Measurements from ENCODE around the gene NMNAT3.

NMNAT3 gene

DNA sequence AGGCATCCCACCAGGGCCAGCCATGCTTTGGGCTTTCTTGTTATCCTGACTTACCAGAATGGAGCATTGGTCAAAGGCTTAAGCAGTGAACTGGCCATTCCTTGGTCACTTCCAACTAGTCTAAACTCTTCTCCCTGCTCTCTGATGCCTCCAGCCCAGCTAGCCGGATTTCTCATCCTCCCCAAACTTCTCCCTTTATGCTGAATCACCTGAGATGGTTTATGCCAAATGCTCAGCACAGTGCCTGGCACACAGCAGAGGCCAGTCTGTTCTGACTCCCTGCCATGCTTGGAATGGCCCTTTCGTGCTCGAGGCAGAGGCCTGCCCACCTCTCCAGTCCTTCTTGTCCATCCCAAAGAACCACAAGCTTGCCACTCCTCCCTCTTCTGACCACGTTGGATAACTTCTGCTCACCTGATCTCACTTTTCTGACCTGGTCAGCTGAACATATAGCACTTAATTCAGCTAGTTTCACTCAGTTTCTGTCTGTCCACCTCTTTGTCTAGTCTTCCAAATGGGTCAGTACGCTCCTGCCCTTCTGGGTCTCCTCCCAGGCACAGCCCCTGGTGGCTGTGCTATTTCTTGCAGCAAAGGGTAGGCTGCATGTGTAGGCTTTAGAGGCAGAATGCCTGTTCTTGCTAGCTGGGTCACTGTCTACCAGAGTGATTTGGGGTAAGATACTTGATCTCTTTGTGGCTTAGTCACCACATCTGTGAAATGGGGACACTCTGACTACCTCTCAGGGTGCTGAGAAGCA lies 136.1 kb downstream of the NMNAT3 start:
- no peaks in the 10 kb centered on the region for H3K27me3 ChIP-seq (ENCODE audit: control insufficient read depth, insufficient read depth, low read length)
- no peak overlapping the region for H3K4me2 ChIP-seq (ENCODE audit: low read length)
- H3K9ac ChIP-seq: no peak overlapping the region
- no peak overlapping the region for H3K27ac ChIP-seq
- TF ChIP-seq, protein P1, sequence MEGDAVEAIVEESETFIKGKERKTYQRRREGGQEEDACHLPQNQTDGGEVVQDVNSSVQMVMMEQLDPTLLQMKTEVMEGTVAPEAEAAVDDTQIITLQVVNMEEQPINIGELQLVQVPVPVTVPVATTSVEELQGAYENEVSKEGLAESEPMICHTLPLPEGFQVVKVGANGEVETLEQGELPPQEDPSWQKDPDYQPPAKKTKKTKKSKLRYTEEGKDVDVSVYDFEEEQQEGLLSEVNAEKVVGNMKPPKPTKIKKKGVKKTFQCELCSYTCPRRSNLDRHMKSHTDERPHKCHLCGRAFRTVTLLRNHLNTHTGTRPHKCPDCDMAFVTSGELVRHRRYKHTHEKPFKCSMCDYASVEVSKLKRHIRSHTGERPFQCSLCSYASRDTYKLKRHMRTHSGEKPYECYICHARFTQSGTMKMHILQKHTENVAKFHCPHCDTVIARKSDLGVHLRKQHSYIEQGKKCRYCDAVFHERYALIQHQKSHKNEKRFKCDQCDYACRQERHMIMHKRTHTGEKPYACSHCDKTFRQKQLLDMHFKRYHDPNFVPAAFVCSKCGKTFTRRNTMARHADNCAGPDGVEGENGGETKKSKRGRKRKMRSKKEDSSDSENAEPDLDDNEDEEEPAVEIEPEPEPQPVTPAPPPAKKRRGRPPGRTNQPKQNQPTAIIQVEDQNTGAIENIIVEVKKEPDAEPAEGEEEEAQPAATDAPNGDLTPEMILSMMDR (IDR thresholded peaks at IDR 0.05): peak; percentile 6
- H3K79me2 ChIP-seq: peaks cover 5% of the 10 kb centered on the region
- H3K36me3 ChIP-seq (ENCODE audit: control insufficient read depth, insufficient read depth, low read length): no peaks in the 10 kb centered on the region
- no peak overlapping the region for H3K4me3 ChIP-seq (ENCODE audit: low read depth, low read length)
- H3K9me3 ChIP-seq (ENCODE audit: control insufficient read depth, low read length): no peaks in the 10 kb centered on the region
- peaks cover 10% of the 10 kb centered on the region for H3K4me1 ChIP-seq
- no peak overlapping the region for H2AFZ ChIP-seq

GRCh38 chr3:139540651-139541531 lies 136.9 kb downstream of the NMNAT3 start:
- TF ChIP-seq, protein P1 (IDR thresholded peaks at IDR 0.05): no peak
- H3K27ac ChIP-seq: no peak overlapping the region

DNA sequence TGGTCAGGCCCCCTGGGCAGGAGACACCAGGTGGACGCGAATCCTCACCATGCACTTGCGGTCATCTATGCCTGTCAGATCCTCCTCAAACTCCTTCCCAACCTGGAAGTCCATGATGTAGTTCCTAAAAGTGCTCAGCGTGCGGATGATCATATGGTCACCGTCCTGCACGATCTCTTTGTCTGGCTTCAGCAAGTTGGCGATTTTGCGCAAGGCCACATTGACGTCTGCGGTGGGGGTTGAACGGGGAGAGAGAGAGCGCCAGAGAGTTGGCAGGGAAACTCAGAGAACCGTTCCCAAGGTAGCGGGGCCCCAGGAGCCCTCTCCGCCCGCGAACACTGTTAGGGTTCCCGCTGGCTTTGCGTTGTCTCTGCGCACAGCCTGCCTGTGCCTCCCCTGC lies 139.0 kb downstream of the NMNAT3 start:
- Histone ChIP-seq H3K4me2 (ENCODE audit: low read length) (peak overlapping the region; percentile 63), H3K4me3 (ENCODE audit: low read depth, low read length) (peak overlapping the region; percentile 58), H3K4me1 (peaks cover 32% of the 10 kb centered on the region), H3K27ac (no peak overlapping the region), H3K27me3 (ENCODE audit: control insufficient read depth, insufficient read depth, low read length) (no peaks in the 10 kb centered on the region), H3K36me3 (ENCODE audit: control insufficient read depth, insufficient read depth, low read length) (no peaks in the 10 kb centered on the region), H3K79me2 (peaks cover 5% of the 10 kb centered on the region), H3K9me3 (ENCODE audit: control insufficient read depth, low read length) (no peaks in the 10 kb centered on the region), H2AFZ (peak overlapping the region; percentile 99), H3K9ac (no peak overlapping the region)
- TF ChIP-seq, protein P1 (IDR thresholded peaks at IDR 0.05): no peak

More at GRCh38 chr3:139540651-139541531, 136.9 kb downstream of the NMNAT3 start:
- Histone ChIP-seq H3K79me2 (peaks cover 5% of the 10 kb centered on the region), H3K9ac (no peak overlapping the region), H3K4me1 (peaks cover 13% of the 10 kb centered on the region), H3K36me3 (ENCODE audit: control insufficient read depth, insufficient read depth, low read length) (no peaks in the 10 kb centered on the region), H3K27me3 (ENCODE audit: control insufficient read depth, insufficient read depth, low read length) (no peaks in the 10 kb centered on the region), H2AFZ (peak overlapping the region; percentile 99), H3K9me3 (ENCODE audit: control insufficient read depth, low read length) (no peaks in the 10 kb centered on the region), H3K4me3 (ENCODE audit: low read depth, low read length) (no peak overlapping the region), H3K4me2 (ENCODE audit: low read length) (no peak overlapping the region)

GRCh38 chr3:139537795-139538621 lies 139.8 kb downstream of the NMNAT3 start:
- Histone ChIP-seq H3K79me2 (peaks cover 5% of the 10 kb centered on the region), H2AFZ (no peak overlapping the region), H3K27ac (no peak overlapping the region), H3K4me3 (ENCODE audit: low read depth, low read length) (no peak overlapping the region), H3K36me3 (ENCODE audit: control insufficient read depth, insufficient read depth, low read length) (no peaks in the 10 kb centered on the region), H3K4me1 (peaks cover 39% of the 10 kb centered on the region), H3K27me3 (ENCODE audit: control insufficient read depth, insufficient read depth, low read length) (no peaks in the 10 kb centered on the region), H3K9ac (no peak overlapping the region), H3K4me2 (ENCODE audit: low read length) (no peak overlapping the region), H3K9me3 (ENCODE audit: control insufficient read depth, low read length) (no peaks in the 10 kb centered on the region)
- TF ChIP-seq, protein P1 (IDR thresholded peaks at IDR 0.05): no peak
